OCI-M2 (cell line): Measurements from ENCODE around the gene BPIFB3.

Experiments
- DNase-seq: peaks from one replicate; lab custom pipeline; 2025; ENCODE audit not compliant: unreplicated experiment; lab: John Stamatoyannopoulos, UW

The BPIFB3 gene

GRCh38 chr20:33053291-33054106 lies at the start of gene BPIFB3:
Gene BPIFB3 (plus strand): TSS chr20:33053903. CDS start chr20:33055436, 1,533 bp downstream.
- DNase-seq, result no peak

DNA sequence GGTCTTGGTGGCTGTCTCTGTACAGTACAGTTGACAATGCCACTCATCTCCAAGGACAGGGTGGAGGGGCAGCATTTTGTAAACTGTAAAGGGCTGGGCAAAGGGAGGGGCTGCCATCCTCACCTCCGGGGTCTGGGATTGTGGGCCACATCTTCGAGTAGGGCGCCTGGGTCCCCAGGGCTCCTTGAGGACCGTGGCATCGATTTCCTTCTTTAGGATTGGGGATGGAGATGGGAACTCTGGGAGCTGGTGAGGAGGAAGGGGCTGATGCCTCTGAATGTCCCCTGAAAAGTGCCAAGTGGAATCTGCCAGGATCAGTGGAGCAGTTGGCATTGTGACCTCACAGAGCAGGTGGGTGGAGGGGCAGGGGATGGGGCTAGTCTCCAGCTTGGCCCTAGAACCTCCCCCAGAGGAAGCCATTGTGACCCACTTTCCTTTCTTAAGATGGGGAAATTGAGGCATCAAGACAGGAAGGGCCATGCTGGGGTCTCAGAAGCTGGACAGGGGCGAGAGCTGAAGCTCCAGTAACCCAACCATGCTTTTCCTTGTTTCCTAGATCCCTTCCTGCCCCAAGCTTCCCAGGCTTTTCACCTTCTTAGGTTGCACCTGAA lies 49.5 kb upstream of the BPIFB3 start, which contains the start of gene SUN5:
Gene SUN5, minus strand, starts transcription at position 293 of the 611 bp plus-strand sequence. Its CDS starts 93 bp downstream, at position 200.
- no peak for DNase-seq

- no peak for DNase-seq
Measured at GRCh38 chr20:33005132-33005566, 48.6 kb upstream of the BPIFB3 start.

DNA sequence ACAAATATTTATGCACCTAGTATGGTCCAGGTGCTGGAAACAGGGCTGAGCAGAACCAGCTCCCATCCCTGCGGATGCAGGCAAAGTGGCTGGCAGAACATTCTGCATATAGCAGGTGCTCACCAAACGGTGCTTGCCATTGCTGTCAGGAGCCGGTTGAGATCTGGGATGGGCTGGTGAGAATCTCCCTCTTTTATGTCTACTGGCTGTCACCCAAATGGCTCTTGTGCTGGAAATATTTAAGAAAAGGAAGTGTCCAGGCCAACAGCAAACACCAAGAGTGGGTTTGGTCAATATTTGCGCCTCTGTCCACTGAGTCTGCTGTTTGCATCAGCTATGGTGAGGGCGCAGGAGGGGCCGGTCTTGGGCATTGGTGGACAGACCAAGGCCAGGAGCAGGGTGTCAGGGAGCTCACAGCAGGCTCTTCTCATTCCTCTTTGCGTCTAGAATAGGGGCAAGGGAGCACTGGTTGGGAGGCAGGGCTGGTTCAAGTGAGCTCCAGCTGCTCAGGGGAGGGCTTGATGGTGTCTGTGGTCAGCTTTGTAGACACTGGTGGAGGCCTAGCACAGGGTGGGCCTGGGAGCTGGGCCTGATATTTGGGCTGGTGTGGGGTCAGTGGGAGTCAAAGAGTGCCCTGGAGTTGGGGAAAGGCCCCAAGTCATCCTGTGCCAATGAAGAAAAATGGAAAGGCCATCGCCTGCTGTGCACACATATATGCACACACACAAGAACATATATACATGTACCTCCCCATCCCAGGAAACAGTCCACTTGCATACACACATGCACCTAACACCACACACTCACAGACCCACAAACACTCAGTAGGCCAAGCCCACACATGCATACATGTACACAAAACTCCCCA lies 47.6 kb upstream of the BPIFB3 start:
- no peak for DNase-seq

- DNase-seq, result no peak
Measured at GRCh38 chr20:33006776-33007375, 46.8 kb upstream of the BPIFB3 start.

DNA sequence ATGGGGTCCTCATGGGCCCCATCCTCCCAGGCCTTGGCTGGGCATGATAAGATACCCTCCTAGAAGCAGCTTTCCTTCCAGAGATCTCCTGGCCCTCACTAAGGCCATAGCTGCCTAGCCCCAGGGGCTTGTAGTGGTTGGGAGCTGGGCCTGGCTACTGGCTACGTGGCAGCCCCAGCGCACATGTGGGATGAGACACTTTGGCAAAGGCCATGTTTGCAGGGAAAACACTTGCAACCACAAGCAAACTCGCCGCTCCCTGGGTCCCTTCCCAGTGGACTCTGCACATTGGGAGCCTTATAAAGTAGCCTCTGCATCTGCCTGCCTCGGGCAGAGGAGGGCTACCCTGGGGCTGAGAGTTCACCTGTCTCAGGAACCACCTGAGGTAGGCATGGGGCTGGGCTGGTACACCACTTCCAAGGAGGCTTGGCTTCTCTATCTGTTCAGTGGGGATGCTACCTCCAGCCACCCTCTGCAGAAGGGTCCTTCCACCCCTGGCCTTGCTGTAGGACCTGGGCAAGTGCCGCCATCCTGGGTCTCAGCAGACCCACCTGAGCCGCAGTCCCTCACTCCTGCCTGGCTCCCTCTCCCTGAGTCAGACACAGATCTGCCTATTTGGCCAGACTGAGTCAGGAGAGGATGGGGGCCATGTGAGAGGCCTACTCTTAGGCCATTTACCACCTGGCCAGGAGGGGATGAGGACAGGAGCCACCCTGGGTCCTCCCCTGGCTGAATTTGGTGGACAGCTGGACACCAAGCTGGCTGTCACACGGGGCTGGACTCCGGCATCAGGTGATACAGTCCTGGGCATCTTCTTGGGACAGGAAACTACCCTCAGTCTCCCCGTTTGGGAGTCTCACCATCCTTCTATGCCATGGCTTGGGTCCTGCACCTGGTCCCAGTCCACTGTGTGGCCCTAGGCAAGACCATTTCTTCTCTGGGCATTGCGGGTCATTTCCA lies 46.0 kb upstream of the BPIFB3 start, which contains the start of gene BPIFB2:
Gene BPIFB2, plus strand, starts transcription at position 329 of the 960 bp plus-strand sequence. CDS start 871 bp downstream, outside the sequence.
- no peak for DNase-seq

- DNase-seq, result no peak
Measured at GRCh38 chr20:33008336-33009213, 45.1 kb upstream of the BPIFB3 start.

DNA sequence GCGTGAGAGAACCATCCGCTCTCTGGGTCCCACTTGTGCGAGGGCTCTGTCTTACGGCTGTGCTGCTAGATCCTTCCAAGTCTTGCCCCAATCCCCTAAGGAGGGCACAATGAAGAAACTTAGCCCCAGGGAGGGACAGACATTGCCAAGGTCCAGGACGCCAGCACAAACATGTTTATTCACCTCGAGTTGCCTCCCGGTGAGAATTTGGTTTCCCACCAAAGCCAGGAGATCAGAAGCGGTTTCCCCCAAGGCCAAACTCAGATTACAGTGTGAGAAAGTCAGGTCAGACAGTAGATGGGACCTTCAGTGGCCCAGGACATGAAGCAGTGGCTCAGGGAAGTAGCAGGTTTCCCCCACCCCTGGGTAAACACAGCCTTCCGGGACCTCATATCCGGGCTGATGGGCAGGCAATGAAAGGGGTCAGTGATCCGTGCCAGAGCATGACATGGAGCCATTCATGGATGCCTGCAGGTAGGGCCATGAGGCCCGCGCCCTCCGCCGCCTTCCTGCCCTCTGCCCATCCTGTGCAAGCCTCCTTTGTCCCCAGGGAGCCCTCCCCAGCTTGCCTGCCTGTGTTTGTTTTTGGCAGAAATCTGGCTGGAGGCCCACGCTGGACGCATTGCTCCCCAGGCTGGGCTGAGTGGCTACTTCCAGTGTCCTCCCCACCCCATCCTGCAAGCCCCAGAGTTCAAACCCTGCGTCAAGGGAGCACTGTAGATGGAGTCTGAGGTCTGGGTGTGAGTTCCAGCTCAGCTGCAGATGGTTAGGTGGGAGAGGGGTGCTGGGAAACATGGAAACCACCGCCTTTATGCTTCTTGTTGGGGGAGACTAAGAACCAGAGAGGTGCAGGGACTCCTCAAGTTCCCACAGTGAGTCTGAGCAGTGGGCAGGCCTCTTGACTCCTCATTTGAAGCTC lies 44.2 kb upstream of the BPIFB3 start:
- DNase-seq, result no peak

- DNase-seq, result no peak
Measured at GRCh38 chr20:33010133-33010504, 43.6 kb upstream of the BPIFB3 start.

DNA sequence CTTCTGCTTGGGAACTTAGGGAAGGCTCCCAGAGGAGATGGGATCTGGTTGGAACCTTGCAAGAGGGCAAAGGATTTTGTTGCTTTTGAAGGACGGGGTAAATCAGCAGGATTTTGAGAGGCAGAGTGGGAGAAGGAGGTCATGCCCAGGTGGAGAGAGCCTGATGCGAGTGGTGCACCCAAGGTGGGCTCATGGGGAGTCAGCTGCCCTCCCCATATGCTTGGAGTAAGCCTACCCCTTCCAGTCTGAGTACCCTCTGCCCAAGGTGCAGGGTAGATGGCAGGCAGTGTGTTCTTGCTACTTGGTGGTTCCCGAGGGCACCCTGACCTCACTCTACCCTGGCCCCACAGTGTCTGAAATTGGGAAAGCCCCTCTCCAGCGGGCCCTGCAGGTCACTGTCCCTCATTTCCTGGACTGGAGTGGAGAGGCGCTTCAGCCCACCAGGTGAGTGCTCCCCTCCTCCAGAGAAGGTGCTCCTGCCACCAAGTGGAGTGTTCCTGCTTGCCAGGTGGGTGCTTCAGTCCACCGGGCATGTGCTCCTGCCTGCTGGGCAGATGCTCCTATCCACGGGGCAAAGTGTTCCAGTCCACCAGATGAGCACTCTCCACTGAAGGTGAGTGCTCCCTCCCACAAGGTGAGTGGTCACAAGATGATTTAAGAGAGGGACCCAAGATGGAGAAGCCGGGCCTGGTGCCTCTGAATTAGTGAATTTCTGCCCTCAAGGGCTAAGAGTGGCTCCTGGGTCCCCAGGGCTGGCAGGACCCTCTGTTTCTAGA lies 42.8 kb upstream of the BPIFB3 start:
- DNase-seq, result no peak

DNA sequence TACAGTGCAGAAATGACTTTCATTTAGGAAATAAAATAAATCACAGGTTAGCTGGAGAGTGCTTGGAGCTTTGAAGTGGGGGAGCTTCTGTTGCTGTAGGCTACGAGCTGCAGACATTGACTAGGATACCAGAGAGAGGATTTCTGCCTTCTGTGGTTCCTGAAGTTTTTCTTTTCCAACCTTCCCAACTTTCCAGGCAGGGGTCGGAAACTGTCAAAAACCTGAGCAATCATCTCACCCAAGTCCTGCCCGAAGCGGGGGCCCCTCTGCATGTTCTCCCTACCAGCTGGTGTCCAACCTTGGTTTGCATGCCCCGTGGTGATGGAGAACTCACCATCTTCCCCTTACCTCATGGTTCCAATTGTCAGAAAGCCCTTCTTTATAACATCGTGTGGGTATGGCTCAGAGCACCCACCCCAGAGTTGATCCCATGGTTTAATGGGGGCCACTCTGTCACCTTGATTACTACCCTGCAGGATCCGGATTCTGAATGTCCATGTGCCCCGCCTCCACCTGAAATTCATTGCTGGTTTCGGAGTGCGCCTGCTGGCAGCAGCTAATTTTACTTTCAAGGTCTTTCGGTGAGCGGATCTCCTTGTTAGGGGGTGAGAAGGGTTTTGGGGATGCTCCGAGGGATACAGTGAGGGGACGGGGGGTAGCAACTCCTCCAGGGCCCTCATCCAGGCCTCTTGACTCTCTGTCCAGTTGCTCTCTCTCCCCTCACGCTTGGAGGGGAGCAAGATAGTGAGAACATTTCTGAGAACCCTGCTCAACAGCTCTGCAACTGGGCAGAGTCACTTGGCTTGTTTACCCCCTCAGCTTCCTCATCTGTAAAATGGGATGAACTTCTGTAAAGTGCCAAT lies 41.1 kb upstream of the BPIFB3 start:
- DNase-seq, result no peak

DNA sequence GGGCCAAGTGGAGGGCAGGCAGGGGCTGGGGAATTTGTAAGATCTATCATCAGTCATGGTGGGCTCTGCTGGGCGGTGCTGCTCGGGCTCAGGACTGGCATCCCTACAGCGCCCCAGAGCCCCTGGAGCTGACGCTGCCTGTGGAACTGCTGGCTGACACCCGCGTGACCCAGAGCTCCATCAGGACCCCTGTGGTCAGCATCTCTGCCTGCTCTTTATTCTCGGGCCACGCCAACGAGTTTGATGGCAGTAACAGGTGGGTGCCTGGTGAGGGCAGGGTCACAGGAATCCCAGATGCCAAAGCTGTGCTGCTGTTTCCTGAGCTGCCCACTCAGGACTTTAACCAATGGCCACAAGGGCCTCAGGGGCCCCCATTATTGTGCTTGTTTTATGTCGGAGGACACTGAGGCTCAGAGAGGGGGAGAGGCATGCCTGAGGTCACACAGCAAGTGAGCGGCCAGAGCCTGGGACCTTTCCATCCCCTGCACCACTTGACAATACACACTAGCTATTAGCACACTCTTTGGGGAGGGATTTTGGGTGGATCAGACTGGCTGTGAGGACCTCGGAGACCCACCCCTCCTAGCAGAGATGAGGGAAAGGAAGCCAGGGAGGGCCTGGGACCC lies 39.9 kb upstream of the BPIFB3 start:
- no peak for DNase-seq

- DNase-seq, result no peak
Measured at GRCh38 chr20:33014336-33015113, 39.2 kb upstream of the BPIFB3 start.

DNA sequence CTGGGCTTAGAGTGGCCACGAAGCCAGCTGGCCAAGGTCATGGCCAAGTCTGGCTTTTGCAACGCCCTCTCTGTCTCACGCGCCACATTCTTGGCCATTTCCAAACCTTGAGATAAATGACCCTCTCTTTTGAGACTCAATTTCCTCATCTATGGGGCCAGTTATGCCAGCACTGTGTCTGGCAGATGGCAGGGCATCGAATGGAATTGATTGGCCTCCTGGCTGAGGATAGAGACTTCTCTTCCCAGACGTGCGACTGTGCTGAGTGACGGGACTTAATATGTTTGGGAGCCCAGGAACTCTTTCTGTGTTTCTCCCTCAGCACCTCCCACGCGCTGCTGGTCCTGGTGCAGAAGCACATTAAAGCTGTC lies 38.6 kb upstream of the BPIFB3 start:
- DNase-seq, result no peak
